Urinary bladder (tissue), 4 donors: ENCODE data around the gene TAS2R39. TPM values are rescaled to one million over a fixed set of nuclear protein-coding genes. Genes with fewer than 3 reads are reported as not detected.

Experiments used
- DNase-seq: peaks from one replicate; pipeline ENCODE4 v3.0.0-alpha.2; 2015; ENCODE audit errors: extremely low spot score
- H3K27ac ChIP-seq: one replicate; pipeline ENCODE4 v1.5.1; 2013; ENCODE audit warnings: low read depth, mild to moderate bottlenecking, moderate library complexity
- H3K36me3 ChIP-seq: one replicate; pipeline ENCODE4 v1.6.1; 2013; ENCODE audit warnings: mild to moderate bottlenecking, moderate library complexity; ENCODE audit not compliant: insufficient read depth
- H3K4me1 ChIP-seq: one replicate; pipeline ENCODE4 v1.6.1; 2013; ENCODE audit warnings: mild to moderate bottlenecking, moderate library complexity; ENCODE audit not compliant: insufficient read depth
- H3K4me3 ChIP-seq: one replicate; pipeline ENCODE4 v1.5.1; 2013; ENCODE audit warnings: low read depth, low read length
- WGBS: extraction: QIAGEN DNeasy Blood & Tissue Kit; methylation state at CpG from one replicate; pipeline ENCODE4 v1.1.7; 2013; 5-methylcytosine and 5-hydroxymethylcytosine counted together
- polyA plus RNA-seq: library from polyadenylated mRNA; stranded (reverse); fragments of 200-250 nt; gene quantifications from one replicate; pipeline ENCODE4 v1.2.3, GENCODE V29; 2013
- small RNA-seq: library from RNA; depleted of rRNA; stranded (forward); fragments of <200 nt; gene quantifications from one replicate; pipeline ENCODE3, GENCODE V24; 2014
- total RNA-seq: library from RNA; depleted of rRNA; stranded (reverse); fragments of >200 nt; gene quantifications from one replicate; pipeline ENCODE4 v1.2.3, GENCODE V29; 2014
- donor health status: healthy with polysubstance abuse.
- donor health status: healthy.

Gene TAS2R39
- total and polyA plus RNA-seq, 2 donors = not detected

DNA sequence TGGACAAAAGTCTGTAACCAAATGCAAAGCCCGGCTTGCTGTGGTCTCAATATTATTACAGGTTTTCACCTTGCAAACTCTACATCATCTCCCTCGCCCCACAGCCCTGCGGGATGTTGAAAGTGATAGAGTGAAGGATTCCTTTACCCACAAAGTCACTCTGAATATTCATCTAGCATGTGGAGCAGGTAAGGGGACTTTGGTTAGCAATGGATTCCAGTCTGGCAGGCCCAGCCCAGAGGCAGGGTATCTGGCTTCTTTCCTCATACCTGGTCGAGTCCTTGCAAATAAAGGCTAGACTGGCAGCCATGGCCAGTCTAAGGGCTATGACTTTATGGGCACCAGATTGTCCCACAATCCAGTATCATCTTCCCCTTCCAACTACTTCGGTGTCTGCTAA is 41.8 kb downstream of the TAS2R39 start:
- Histone ChIP-seq H3K36me3 (no peaks in the 10 kb centered on the region), H3K4me1 (peaks cover 2% of the 10 kb centered on the region), H3K4me3 (no peak overlapping the region), H3K27ac (no peak overlapping the region)
- 88% methylated on average over 5 of the region's 5 CpGs for WGBS
- no peak for DNase-seq

DNA sequence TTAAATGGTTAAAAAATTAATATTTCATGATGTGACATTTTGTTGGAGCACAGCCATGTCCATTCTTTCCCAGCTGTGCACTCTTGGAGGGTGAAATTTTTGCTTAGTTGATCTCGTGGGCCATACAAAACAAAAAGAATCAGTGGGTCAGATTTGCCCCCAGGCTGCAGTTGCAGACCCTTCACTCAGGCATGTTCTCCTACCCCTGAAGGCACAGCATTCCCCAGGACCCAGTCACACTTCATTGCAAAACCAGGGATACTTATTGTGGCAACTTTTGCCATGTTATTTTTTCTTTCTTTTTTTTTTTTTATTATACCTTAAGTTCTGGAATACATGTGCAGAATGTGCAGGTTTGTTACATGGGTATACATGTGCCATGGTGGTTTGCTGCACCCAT is 44.6 kb downstream of the TAS2R39 start:
- Histone ChIP-seq H3K36me3 (no peaks in the 10 kb centered on the region), H3K4me1 (peaks cover 2% of the 10 kb centered on the region), H3K27ac (no peak overlapping the region), H3K4me3 (no peak overlapping the region)
- WGBS = 28% methylated on average over 1 of the region's 1 CpG
- no peak for DNase-seq

DNA sequence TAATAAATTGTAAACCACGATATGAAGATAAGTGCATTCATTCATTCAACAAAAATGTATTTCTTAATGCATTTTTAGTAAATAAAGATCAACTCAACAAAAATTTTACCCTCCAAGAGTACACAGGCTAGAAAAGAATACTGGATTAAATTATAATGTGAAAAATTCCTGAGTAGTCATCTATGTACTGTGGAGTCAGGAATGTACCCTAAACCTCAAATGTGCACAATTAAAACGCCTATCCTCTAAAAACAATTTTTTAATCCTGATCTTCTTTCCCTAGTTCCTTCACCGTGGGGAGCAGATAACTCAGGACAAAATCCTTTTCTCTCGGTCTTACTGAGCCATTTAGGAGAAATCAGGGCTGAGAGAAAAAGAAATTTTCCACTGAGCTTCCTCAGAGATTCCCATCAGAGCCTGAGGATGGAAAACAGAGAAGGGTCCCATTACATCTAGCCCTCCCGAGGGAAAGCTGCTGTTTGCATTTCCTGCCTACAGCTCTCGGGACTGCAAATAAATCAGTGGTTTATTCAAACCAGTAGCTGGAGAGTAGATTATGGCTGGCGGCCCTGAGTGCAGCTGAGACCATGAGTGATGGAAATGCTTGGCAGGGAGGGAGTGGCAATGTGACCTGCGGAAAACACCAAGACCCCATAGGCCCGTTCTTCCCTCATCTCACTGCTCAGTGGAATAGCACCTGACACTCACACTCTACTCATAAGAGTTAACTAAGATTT is 46.0 kb downstream of the TAS2R39 start:
- H3K36me3 ChIP-seq = no peaks in the 10 kb centered on the region
- no peaks in the 10 kb centered on the region for H3K4me1 ChIP-seq
- WGBS = 36% methylated on average over 9 of the region's 9 CpGs
- no peak overlapping the region for H3K4me3 ChIP-seq
- H3K27ac ChIP-seq = no peak overlapping the region
- no peak for DNase-seq

DNA sequence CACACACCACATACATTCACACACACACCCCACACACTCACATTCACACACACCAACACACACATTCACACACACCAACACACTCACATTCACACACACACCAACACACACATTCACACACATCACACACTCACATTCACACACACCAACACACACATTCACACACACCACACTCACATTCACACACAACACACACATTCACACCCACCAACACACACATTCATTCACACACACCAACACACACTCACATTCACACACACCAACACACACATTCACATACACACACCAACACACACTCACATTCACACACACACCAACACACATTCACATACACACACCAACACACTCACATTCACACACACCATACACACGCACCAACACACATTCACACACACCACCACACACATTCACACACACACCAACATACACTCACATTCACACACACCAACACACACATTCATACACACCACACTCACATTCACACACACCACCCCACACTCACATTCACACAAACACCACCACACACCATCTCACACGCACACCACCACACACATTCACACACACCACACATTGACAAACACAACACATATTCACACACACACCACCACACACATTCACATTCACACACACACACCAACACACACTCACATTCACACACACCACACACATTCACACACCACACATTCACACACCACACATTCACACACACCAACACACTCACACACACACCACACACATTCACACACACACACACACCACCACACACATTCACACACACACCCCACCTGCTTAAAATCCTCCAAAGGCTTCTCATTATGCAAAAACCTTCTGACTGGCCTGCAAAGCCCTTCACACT is 47.6 kb downstream of the TAS2R39 start:
- 97% methylated on average over 2 of the region's 2 CpGs for WGBS
- H3K27ac ChIP-seq = no peak overlapping the region
- H3K4me1 ChIP-seq = no peaks in the 10 kb centered on the region
- DNase-seq = no peak
- H3K36me3 ChIP-seq = no peaks in the 10 kb centered on the region
- H3K4me3 ChIP-seq = no peak overlapping the region

Small RNA genes lying within 50 kb of the gene (small RNA-seq; reads per million reads assigned to genes)
- not detected for gene AC073342.3

Other genes starting within 250 kb of the TAS2R39 start
- 0.26 TPM for gene TRPV5, start 249.7 kb upstream of the TAS2R39 start, total RNA-seq
- gene TRPV5, start 249.7 kb upstream of the TAS2R39 start, polyA plus RNA-seq = not detected
- gene LLCFC1, start 243.9 kb upstream of the TAS2R39 start, total RNA-seq = not detected
- gene LLCFC1, start 243.9 kb upstream of the TAS2R39 start, polyA plus RNA-seq = not detected
- 0.16 TPM for gene KEL, start 221.1 kb upstream of the TAS2R39 start, total RNA-seq
- 0.18 TPM for gene KEL, start 221.1 kb upstream of the TAS2R39 start, polyA plus RNA-seq
- gene OR9A2, start 156.3 kb upstream of the TAS2R39 start, total RNA-seq = 1.1 TPM
- gene OR9A2, start 156.3 kb upstream of the TAS2R39 start, polyA plus RNA-seq = not detected
- not detected for gene OR6V1, start 131.1 kb upstream of the TAS2R39 start, total RNA-seq
- gene OR6V1, start 131.1 kb upstream of the TAS2R39 start, polyA plus RNA-seq = not detected
- gene PIP, start 51.3 kb upstream of the TAS2R39 start, total RNA-seq = not detected
- gene PIP, start 51.3 kb upstream of the TAS2R39 start, polyA plus RNA-seq = not detected
- not detected for gene TAS2R40, start 38.6 kb downstream of the TAS2R39 start, total RNA-seq
- gene TAS2R40, start 38.6 kb downstream of the TAS2R39 start, polyA plus RNA-seq = not detected
- gene GSTK1, start 80.0 kb downstream of the TAS2R39 start, total RNA-seq = 84.8 TPM
- gene GSTK1, start 80.0 kb downstream of the TAS2R39 start, polyA plus RNA-seq = 139 TPM
- 2.1 TPM for gene TMEM139, start 101.5 kb downstream of the TAS2R39 start, total RNA-seq
- gene TMEM139, start 101.5 kb downstream of the TAS2R39 start, polyA plus RNA-seq = 1.2 TPM
- 22.0 TPM for gene CASP2, start 104.9 kb downstream of the TAS2R39 start, total RNA-seq
- gene CASP2, start 104.9 kb downstream of the TAS2R39 start, polyA plus RNA-seq = 7.5 TPM
- 0.16 TPM for gene CLCN1, start 132.7 kb downstream of the TAS2R39 start, total RNA-seq
- 0.05 TPM for gene CLCN1, start 132.7 kb downstream of the TAS2R39 start, polyA plus RNA-seq
- 4.1 TPM for gene FAM131B, start 179.3 kb downstream of the TAS2R39 start, total RNA-seq
- 3.2 TPM for gene FAM131B, start 179.3 kb downstream of the TAS2R39 start, polyA plus RNA-seq
- 37.9 TPM for gene ZYX, start 197.9 kb downstream of the TAS2R39 start, total RNA-seq
- 386 TPM for gene ZYX, start 197.9 kb downstream of the TAS2R39 start, polyA plus RNA-seq
- 3.2 TPM for gene EPHA1, start 225.4 kb downstream of the TAS2R39 start, total RNA-seq
- 1.4 TPM for gene EPHA1, start 225.4 kb downstream of the TAS2R39 start, polyA plus RNA-seq